Erythroblast (primary cell): ENCODE results near the gene ACE.

ENCODE experiments used
- GATA1 ChIP-seq: IDR thresholded peaks from 2 replicates; pipeline ENCODE4 v1.6.1; 2011; ENCODE audit warnings: low read depth, mild to moderate bottlenecking, control low read depth, low read length, moderate library complexity
- POLR2A ChIP-seq: IDR thresholded peaks from 2 replicates; pipeline ENCODE4 v1.6.1; 2011; ENCODE audit warnings: mild to moderate bottlenecking, low read length

DNA sequence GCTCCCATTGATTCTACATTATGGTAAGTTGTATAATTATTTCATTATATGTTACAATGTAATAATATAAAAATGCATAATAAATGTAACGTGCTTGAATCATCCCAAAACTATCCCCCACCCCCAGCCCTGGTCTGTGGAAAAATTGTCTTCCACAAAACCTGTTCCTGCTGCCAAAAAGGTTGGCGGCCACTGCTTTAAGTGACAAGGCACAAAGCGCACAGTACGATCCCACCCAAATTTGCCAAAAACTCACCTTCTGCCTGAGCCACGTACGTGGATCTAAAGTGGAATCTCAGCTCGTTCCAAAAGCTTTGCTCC lies 45.3 kb upstream of the ACE start:
- TF ChIP-seq POLR2A (no peak), GATA1 (no peak)
